Naive thymus-derived CD8-positive, alpha-beta T cell (primary cell): ENCODE data around the gene FOXK1. TPM values are rescaled to one million over a fixed set of nuclear protein-coding genes. Genes with fewer than 3 reads are reported as not detected.
A peak's percentile ranks its signal among the peaks of the same experiment; 100 is the strongest.

Experiments used
- ATAC-seq, 2 donors: fragments of 150-1000 bp; cut with Tn5 transposase in 1 of 2; sonication (Bioruptor Pico), chemical (Tn5 transposase) in 1 of 2; 1 replicate in 1 of 2; 2 replicates in 1 of 2; pipeline ENCODE4 v1.10.0; 2021; ENCODE audit warnings: mild to moderate bottlenecking in 2 of 2, moderate library complexity in 2 of 2
- POLR2A ChIA-PET: fragments of 350-600 bp; sonication (Branson Sonifier 250); formaldehyde crosslinking; loops from one replicate; lab custom pipeline; 2021; ENCODE audit warnings: antibody characterized with exemption; lab: Charles Lee
- DNase-seq, 10 donors: peaks; one replicate each; pipeline versions ENCODE4 v3.0.0 to v3.0.0-alpha.2; 2020 to 2022
- H3K27ac Mint-ChIP-seq, 10 donors: one replicate each; pipeline ENCODE4 v1.8.0; 2020 to 2022; ENCODE audit warnings: mild to moderate bottlenecking in 10 of 10, mixed read lengths in 10 of 10, moderate library complexity in 4 of 10, inconsistent platforms in 1 of 10
- H3K27me3 Mint-ChIP-seq, 5 donors: one replicate each; pipeline ENCODE4 v1.8.0; 2021 to 2022; ENCODE audit warnings: mixed read lengths in 5 of 5
- H3K36me3 Mint-ChIP-seq, 3 donors: one replicate each; pipeline ENCODE4 v1.8.0; 2020 to 2022; ENCODE audit warnings: mixed read lengths in 3 of 3, mild to moderate bottlenecking in 2 of 3, inconsistent platforms in 1 of 3
- H3K4me1 Mint-ChIP-seq, 4 donors: one replicate each; pipeline ENCODE4 v1.8.0; 2021 to 2022; ENCODE audit warnings: mixed read lengths in 4 of 4
- H3K4me3 Mint-ChIP-seq, 10 donors: one replicate each; pipeline ENCODE4 v1.8.0; 2020 to 2022; ENCODE audit warnings: mild to moderate bottlenecking in 10 of 10, mixed read lengths in 10 of 10, moderate library complexity in 6 of 10, inconsistent platforms in 1 of 10
- H3K9me3 Mint-ChIP-seq, 9 donors: one replicate each; pipeline ENCODE4 v1.8.0; 2020 to 2022; ENCODE audit warnings: mixed read lengths in 9 of 9, mild to moderate bottlenecking in 3 of 9, inconsistent platforms in 1 of 9, moderate library complexity in 1 of 9
- polyA plus RNA-seq, 3 donors: library from polyadenylated mRNA; unstranded; fragments of 300-500 nt; fragmentation: Illumina TruSeq; gene quantifications; one replicate each; pipeline ENCODE4 v1.2.3, GENCODE V29; 2021
- total RNA-seq, 8 experiments: library from RNA in 2 of 8; stranded (reverse) in 2 of 8; gene quantifications; one replicate each; pipeline ENCODE4 v1.2.3 and lab custom pipeline; 2021 to 2026

FOXK1 gene
- total and polyA plus RNA-seq, 5 experiments from 2014 or later, result 2.3 to 78.5 (median 5.6) TPM

GRCh38 chr7:4715410-4715776, 33.3 kb downstream of the FOXK1 start:
- Mint-ChIP-seq H3K27ac (peak overlapping the region; percentile 24 to 94 (median 70)), H3K4me3 (peak overlapping the region in 1 of 10 donors; percentile 26), H3K27me3 (no peaks in the 10 kb centered on the region), H3K9me3 (no peaks in the 10 kb centered on the region), H3K36me3 (peaks cover 0 to 60% (median 0%) of the 10 kb centered on the region in 3 donors), H3K4me1 (peaks cover 42 to 97% (median 84%) of the 10 kb centered on the region in 4 donors)
- ATAC-seq, result no peak
- POLR2A ChIA-PET, result no interaction called here
- DNase-seq, result peak in 1 of 10 donors; percentile 30

DNA sequence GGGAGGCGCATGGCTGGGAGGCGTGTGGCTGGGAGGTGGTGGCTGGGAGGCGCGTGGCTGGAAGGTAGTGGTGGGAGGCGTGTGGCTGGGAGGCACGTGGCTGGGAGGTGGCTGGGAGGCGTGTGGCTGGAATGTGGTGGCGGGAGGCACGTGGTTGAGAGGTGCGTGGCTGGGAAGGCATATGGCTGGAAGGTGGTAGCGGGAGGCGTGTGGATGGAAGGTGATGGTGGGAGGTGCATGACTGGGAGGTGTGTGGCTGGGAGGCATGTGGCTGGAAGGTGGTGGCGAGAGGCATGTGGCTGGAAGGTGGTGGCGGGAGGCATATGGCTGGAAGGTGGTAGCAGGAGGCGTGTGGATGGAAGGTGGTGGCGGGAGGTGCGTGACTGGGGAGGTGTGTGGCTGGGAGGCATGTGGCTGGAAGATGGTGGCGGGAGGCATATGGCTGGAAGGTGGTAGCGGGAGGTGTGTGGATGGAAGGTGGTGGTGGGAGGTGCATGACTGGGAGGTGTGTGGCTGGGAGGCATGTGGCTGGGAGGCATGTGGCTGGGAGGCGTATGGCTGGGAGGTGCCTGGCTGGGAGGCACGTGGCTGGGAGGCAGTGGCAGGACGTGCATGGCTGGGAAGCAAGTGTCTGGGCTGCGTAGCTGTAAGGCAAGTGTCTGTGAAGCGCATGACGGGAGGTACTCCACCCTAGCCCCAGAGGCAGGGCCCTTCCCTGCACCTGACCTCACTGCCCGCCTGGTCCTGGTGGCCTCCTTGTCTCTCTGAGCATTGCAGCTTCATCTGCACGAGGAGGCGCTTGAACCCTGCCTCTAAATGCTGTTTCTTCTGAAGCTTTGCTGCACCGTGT, 35.1 kb downstream of the FOXK1 start:
- no peak for ATAC-seq
- Mint-ChIP-seq H3K27ac (peak overlapping the region in 9 of 10 donors; percentile 44 to 94 (median 80)), H3K27me3 (no peaks in the 10 kb centered on the region), H3K4me1 (peaks cover 31 to 88% (median 75%) of the 10 kb centered on the region in 4 donors), H3K4me3 (peak overlapping the region in 1 of 10 donors; percentile 54), H3K36me3 (peaks cover 0 to 49% (median 0%) of the 10 kb centered on the region in 3 donors), H3K9me3 (no peaks in the 10 kb centered on the region)
- POLR2A ChIA-PET, result no interaction called here
- peak in 1 of 10 donors; percentile 26 for DNase-seq

DNA sequence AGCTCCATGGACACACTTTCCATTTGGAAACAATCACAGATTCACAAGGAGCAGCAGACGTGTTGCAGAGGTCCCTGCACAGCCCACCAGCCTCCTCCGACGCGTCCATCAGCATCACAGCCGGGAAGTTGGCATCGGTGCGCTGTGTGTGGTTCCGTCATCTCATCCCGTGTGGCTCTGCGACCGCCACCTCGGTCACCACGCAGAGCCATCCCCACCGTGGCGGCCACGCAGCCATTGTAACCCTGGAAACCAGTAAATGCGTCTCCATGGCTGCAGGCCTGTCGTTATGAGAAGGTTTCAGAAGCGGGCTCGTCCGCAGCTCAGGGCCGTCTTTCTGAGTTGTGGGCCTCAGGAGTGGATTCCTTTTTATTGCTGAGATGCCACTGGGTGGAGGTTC, 36.0 kb downstream of the FOXK1 start:
- POLR2A ChIA-PET, result no interaction called here
- ATAC-seq (no peak), DNase-seq (no peak)
- H3K4me1 Mint-ChIP-seq, result peaks cover 35 to 84% (median 70%) of the 10 kb centered on the region in 4 donors
- H3K36me3 Mint-ChIP-seq, result peaks cover 0 to 52% (median 0%) of the 10 kb centered on the region in 3 donors
- H3K27ac Mint-ChIP-seq, result peak overlapping the region in 4 of 10 donors; percentile 18 to 94 (median 72)
- H3K9me3 Mint-ChIP-seq, result no peaks in the 10 kb centered on the region
- H3K27me3 Mint-ChIP-seq, result no peaks in the 10 kb centered on the region
- H3K4me3 Mint-ChIP-seq, result no peak overlapping the region

- H3K36me3 Mint-ChIP-seq, result peaks cover 0 to 52% (median 0%) of the 10 kb centered on the region in 3 donors
- ATAC-seq (no peak), DNase-seq (no peak)
- H3K27me3 Mint-ChIP-seq, result no peaks in the 10 kb centered on the region
- H3K9me3 Mint-ChIP-seq, result no peaks in the 10 kb centered on the region
- POLR2A ChIA-PET, result interaction anchor here (0.6 to 2.1 kb wide), 3 partner anchors 13 to 79 kb away, joined by 3 to 6 read pairs (median 4); no protein-coding TSS in a partner anchor
- H3K27ac Mint-ChIP-seq, result peak overlapping the region in 9 of 10 donors; percentile 4 to 75 (median 35)
- H3K4me1 Mint-ChIP-seq, result peaks cover 36 to 84% (median 70%) of the 10 kb centered on the region in 4 donors
- no peak overlapping the region for H3K4me3 Mint-ChIP-seq
Observed at GRCh38 chr7:4720225-4720624, 38.1 kb downstream of the FOXK1 start.

- Mint-ChIP-seq H3K4me3 (peak overlapping the region in 2 of 10 donors; percentile 14 to 82), H3K27ac (peak overlapping the region in 7 of 10 donors; percentile 8 to 87 (median 31)), H3K27me3 (no peaks in the 10 kb centered on the region), H3K36me3 (peaks cover 0 to 42% (median 0%) of the 10 kb centered on the region in 3 donors), H3K9me3 (no peaks in the 10 kb centered on the region), H3K4me1 (peaks cover 34 to 77% (median 66%) of the 10 kb centered on the region in 4 donors)
- POLR2A ChIA-PET, result interaction anchor here (1.0 to 3.5 kb wide), 2 partner anchors 11 to 53 kb away, joined by 3 to 29 read pairs; partner anchors contain the start of gene AP5Z1
- DNase-seq (no peak), ATAC-seq (no peak)
Observed at GRCh38 chr7:4722308-4722707, 40.2 kb downstream of the FOXK1 start.

GRCh38 chr7:4722960-4723630, 41.0 kb downstream of the FOXK1 start:
- H3K36me3 Mint-ChIP-seq, result peaks cover 0 to 39% (median 0%) of the 10 kb centered on the region in 3 donors
- no peaks in the 10 kb centered on the region for H3K27me3 Mint-ChIP-seq
- DNase-seq, result no peak
- ATAC-seq, result no peak
- H3K4me3 Mint-ChIP-seq, result peak overlapping the region in 2 of 10 donors; percentile 20 to 82
- peaks cover 29 to 76% (median 61%) of the 10 kb centered on the region in 4 donors for H3K4me1 Mint-ChIP-seq
- POLR2A ChIA-PET, result interaction anchor here (1.0 to 5.0 kb wide), 5 partner anchors 11 to 81 kb away, joined by 3 to 61 read pairs (median 29); partner anchors contain the start of genes AP5Z1 and FOXK1
- H3K27ac Mint-ChIP-seq, result peak overlapping the region in 7 of 10 donors; percentile 22 to 98 (median 62)
- H3K9me3 Mint-ChIP-seq, result no peaks in the 10 kb centered on the region

- no peaks in the 10 kb centered on the region for H3K27me3 Mint-ChIP-seq
- DNase-seq (peak in 1 of 10 donors; percentile 66), ATAC-seq (peak; percentile 47 to 55)
- H3K27ac Mint-ChIP-seq, result peak overlapping the region; percentile 93 to 99 (median 98)
- POLR2A ChIA-PET, result interaction anchor here (0.7 to 5.0 kb wide), 11 partner anchors 9 to 83 kb away, joined by 3 to 61 read pairs (median 5); partner anchors contain the start of genes AP5Z1 and FOXK1
- H3K36me3 Mint-ChIP-seq, result peaks cover 0 to 32% (median 0%) of the 10 kb centered on the region in 3 donors
- peaks cover 27 to 75% (median 63%) of the 10 kb centered on the region in 4 donors for H3K4me1 Mint-ChIP-seq
- H3K9me3 Mint-ChIP-seq, result no peaks in the 10 kb centered on the region
- H3K4me3 Mint-ChIP-seq, result peak overlapping the region; percentile 82 to 97 (median 93)
Observed at GRCh38 chr7:4724648-4725013, 42.5 kb downstream of the FOXK1 start.

DNA sequence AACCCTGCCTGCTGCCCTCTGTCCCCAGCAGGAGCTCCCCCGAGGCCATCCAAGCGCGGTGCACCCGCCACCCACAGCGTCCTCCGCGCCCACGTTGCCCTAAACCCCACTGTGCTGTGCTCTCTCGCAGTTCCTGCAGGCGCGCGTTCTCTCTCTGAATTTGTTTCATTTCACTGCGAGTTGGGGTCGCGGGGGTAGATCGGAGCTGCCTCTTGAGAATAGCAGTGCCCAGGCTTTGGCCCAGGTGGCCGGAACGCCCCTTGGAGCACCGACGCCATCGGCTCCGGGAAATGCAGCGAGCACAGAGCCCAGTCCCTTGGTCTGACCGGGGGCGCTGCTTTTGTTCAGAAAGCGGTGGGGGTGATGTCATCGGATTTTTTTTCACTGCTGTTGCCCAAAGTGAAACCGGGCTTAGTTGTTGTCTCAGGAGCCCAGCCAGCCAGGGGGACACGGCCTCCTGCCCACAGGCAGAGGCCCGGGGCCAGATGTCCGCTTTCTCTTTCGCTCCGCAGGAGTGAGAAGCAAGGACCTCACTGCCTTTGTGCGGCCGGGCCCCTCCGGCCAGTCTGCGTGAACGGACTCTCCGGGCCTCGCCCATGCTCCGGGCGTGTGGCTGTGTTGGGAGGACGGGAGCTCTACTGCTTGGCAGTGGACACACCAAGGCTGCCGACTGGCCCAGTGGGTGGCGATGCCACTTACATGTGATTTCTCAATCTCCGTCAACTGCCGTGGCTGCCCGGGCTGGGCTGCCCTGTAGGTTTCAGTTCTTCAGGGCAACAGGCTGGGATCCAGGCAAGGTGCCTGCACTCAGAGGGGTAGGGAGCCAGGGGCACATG, 43.1 kb downstream of the FOXK1 start:
- POLR2A ChIA-PET, result interaction anchor here (0.7 to 5.0 kb wide), 12 partner anchors 9 to 84 kb away, joined by 3 to 61 read pairs (median 5); partner anchors contain the start of genes AP5Z1 and FOXK1
- Mint-ChIP-seq H3K4me1 (peaks cover 24 to 75% (median 63%) of the 10 kb centered on the region in 4 donors), H3K9me3 (no peaks in the 10 kb centered on the region), H3K36me3 (peaks cover 0 to 26% (median 0%) of the 10 kb centered on the region in 3 donors), H3K27ac (peak overlapping the region; percentile 93 to 99 (median 98)), H3K4me3 (peak overlapping the region; percentile 82 to 97 (median 93)), H3K27me3 (no peaks in the 10 kb centered on the region)
- DNase-seq, result peak; percentile 41 to 81 (median 67)
- ATAC-seq, result peak; percentile 83 to 85

DNA sequence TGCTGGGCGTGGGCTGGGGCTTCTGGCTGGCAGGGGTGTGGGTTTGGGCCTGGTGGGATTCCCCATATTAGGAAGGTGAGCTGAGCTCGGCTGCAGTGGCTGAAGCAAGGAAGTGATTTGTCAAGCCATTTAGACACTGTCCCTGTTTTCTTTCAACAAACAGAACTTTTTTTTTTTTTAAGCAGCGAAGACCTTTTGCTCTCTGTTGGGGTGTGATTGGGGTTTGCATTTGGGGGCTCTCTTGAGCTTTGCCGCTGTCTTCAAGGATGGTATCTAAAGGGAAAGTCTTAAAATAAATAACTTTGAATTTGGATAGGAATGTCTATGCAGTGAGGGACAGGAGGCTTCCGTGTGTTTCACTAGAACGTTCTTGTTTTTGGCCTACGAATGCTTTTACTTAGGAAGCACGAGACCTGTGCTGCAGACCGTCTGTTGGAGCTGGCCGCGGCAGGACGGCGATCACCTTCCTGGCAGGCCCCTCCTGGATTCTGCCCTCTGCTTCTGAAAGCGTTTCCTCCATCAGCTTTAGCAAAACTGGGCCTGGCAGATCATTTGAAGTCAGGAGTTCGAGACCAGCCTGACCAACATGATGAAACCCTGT, 43.9 kb downstream of the FOXK1 start:
- POLR2A ChIA-PET, result interaction anchor here (0.6 to 5.0 kb wide), 12 partner anchors 8 to 84 kb away, joined by 3 to 61 read pairs (median 6); partner anchors contain the start of genes AP5Z1 and FOXK1
- DNase-seq (no peak), ATAC-seq (no peak)
- Mint-ChIP-seq H3K4me3 (peak overlapping the region; percentile 82 to 97 (median 93)), H3K4me1 (peaks cover 22 to 77% (median 62%) of the 10 kb centered on the region in 4 donors), H3K9me3 (no peaks in the 10 kb centered on the region), H3K36me3 (peaks cover 0 to 20% (median 0%) of the 10 kb centered on the region in 3 donors), H3K27me3 (no peaks in the 10 kb centered on the region), H3K27ac (peak overlapping the region; percentile 93 to 99 (median 98))

DNA sequence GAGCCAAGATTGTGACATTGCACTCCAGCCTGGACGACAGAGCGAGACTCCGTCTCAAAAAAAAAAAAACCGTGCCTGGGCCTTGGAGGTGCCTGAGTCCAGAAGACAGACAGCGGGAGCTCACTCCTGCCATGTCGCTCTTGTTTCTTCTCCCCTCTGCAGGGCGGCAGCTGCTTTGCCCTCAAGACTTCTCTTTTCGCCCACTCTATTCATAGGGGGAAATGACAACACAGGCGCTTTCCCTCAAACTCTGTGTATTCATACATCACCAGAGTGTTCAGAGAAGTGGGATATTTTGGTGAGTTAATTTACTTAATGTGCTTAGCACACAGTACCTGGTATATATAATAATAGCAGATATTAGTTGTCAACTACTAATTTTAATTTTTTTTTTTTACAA, 44.5 kb downstream of the FOXK1 start:
- peaks cover 22 to 79% (median 65%) of the 10 kb centered on the region in 4 donors for H3K4me1 Mint-ChIP-seq
- peak overlapping the region; percentile 82 to 97 (median 93) for H3K4me3 Mint-ChIP-seq
- ATAC-seq (peak in 1 of 2 donors; percentile 11), DNase-seq (peak in 3 of 10 donors; percentile 18 to 40 (median 26))
- H3K27me3 Mint-ChIP-seq, result no peaks in the 10 kb centered on the region
- peak overlapping the region; percentile 93 to 99 (median 98) for H3K27ac Mint-ChIP-seq
- H3K36me3 Mint-ChIP-seq, result peaks cover 0 to 23% (median 0%) of the 10 kb centered on the region in 3 donors
- POLR2A ChIA-PET, result interaction anchor here (0.6 to 5.0 kb wide), 8 partner anchors 18 to 85 kb away, joined by 3 to 61 read pairs (median 5); partner anchors contain the start of gene FOXK1
- H3K9me3 Mint-ChIP-seq, result no peaks in the 10 kb centered on the region
